ENCODE data around the gene SIAH3.

GRCh38 chr13:45775401-45775963 is 76.1 kb downstream of the SIAH3 start:
- TF ChIP-seq POLR2AphosphoS5 (IDR thresholded peaks at IDR 0.05), result no peak
- TF ChIP-seq TAF1 (IDR thresholded peaks at IDR 0.05; ENCODE audit: low read depth), result no peak
- no peak for TF ChIP-seq MXI1 (conservative IDR thresholded peaks at IDR 0.05; ENCODE audit: poor library complexity, severe bottlenecking)
- TF ChIP-seq CTCF (IDR thresholded peaks at IDR 0.05; ENCODE audit: poor library complexity, severe bottlenecking), result no peak

All from neural cell (in vitro differentiated cells).